Left lung (tissue), 10 donors: Measurements from ENCODE around the gene ZNF789. TPM values are rescaled to one million over a fixed set of nuclear protein-coding genes. Genes with fewer than 3 reads are reported as not detected.

ENCODE experiments used
- ATAC-seq: fragments of 200-7000 bp; cut with Tn5 transposase; one replicate; pipeline ENCODE4 v1.9.1; 2020; ENCODE audit warnings: moderate library complexity
- DNase-seq, 4 donors: peaks; one replicate each; pipeline ENCODE4 v3.0.0-alpha.2; 2013 to 2020
- H3K27ac ChIP-seq, 2 donors: fragments of 200-600 bp; sonication (generic) in 1 of 2; one replicate each; pipeline versions ENCODE4 v1.5.0 to v1.8.0; 2020 to 2021
- H3K27me3 ChIP-seq, 2 donors: fragments of 200-600 bp; sonication (generic) in 1 of 2; one replicate each; pipeline versions ENCODE4 v1.5.0 to v1.8.0; 2020 to 2021
- H3K36me3 ChIP-seq, 2 donors: fragments of 200-600 bp; sonication (generic) in 1 of 2; one replicate each; pipeline versions ENCODE4 v1.5.0 to v1.8.0; 2020 to 2021
- H3K4me1 ChIP-seq, 2 donors: fragments of 200-600 bp; one replicate each; pipeline ENCODE4 v1.8.0; 2021
- H3K4me3 ChIP-seq, 2 donors: fragments of 200-600 bp; sonication (generic) in 1 of 2; one replicate each; pipeline versions ENCODE4 v1.5.0 to v1.8.0; 2020 to 2021; ENCODE audit warnings: mild to moderate bottlenecking in 1 of 2
- H3K9me3 ChIP-seq, 2 donors: fragments of 200-600 bp; sonication (generic) in 1 of 2; one replicate each; pipeline versions ENCODE4 v1.5.0 to v1.8.0; 2020 to 2021
- intact Hi-C, 2 donors: fragments of 100-400 bp; cut with DNase I; formaldehyde crosslinking; loops; one replicate each; pipeline versions ENCODE4 v1.11.2 to v1.14.2; 2022
- polyA plus RNA-seq, 6 donors: library from polyadenylated mRNA; unstranded; fragments of 120-200 nt; gene quantifications; one replicate each; pipeline ENCODE4 v1.2.1, GENCODE V29; 2013; ENCODE audit not compliant: insufficient read length in 6 of 6
- total RNA-seq, 2 donors: library from RNA; stranded (reverse); fragmentation: NEBNext Ultra II Directional; extraction: Animal tissue kit (Norgen Biotek cat#: 25700); gene quantifications; one replicate each; pipeline ENCODE4 v1.2.1, GENCODE V29; 2021
- TF ChIP-seq, protein P1 (sequence below), 2 donors: fragments of 200-600 bp; sonication (generic) in 1 of 2; IDR thresholded peaks; one replicate each; pipeline versions ENCODE4 v1.5.0 to v1.8.0; 2021; ENCODE audit warnings: antibody characterized with exemption in 2 of 2
- donor health status: DM: no; HTN: yes; CAD: no.
- donor health status: DM: no; HTN: no; CAD: no.

Gene ZNF789
- total and polyA plus RNA-seq, 8 donors, result 8.5 to 59.5 (median 52.4) TPM

DNA sequence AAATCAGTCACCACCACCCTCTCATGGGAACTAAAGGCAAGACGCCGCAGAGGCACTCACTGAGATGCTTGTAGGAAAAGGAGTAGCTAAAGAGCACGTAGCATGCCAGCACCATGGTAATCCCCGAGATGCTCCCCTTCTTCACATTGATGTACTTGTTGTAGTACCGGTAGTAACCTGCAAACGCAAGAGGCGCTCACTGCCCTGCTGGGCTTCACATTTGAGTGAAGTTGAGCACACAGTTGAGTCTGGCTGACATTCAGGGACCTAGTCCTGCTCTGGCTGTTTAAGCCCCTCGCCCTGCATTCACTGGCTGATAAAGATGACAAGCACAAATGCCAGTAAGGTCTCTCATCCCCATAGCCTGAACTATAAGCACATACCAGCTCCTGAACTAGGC, 13.6 kb upstream of the ZNF789 start:
- intact Hi-C loops, result no loop called here
- H3K27ac ChIP-seq, result no peak overlapping the region
- peaks cover 0 to 94% of the 10 kb centered on the region in 2 donors for H3K36me3 ChIP-seq
- ATAC-seq (no peak), DNase-seq (peak in 1 of 4 donors; percentile 41)
- H3K4me3 ChIP-seq, result no peak overlapping the region
- H3K9me3 ChIP-seq, result no peaks in the 10 kb centered on the region
- TF ChIP-seq, protein P1, sequence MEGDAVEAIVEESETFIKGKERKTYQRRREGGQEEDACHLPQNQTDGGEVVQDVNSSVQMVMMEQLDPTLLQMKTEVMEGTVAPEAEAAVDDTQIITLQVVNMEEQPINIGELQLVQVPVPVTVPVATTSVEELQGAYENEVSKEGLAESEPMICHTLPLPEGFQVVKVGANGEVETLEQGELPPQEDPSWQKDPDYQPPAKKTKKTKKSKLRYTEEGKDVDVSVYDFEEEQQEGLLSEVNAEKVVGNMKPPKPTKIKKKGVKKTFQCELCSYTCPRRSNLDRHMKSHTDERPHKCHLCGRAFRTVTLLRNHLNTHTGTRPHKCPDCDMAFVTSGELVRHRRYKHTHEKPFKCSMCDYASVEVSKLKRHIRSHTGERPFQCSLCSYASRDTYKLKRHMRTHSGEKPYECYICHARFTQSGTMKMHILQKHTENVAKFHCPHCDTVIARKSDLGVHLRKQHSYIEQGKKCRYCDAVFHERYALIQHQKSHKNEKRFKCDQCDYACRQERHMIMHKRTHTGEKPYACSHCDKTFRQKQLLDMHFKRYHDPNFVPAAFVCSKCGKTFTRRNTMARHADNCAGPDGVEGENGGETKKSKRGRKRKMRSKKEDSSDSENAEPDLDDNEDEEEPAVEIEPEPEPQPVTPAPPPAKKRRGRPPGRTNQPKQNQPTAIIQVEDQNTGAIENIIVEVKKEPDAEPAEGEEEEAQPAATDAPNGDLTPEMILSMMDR (IDR thresholded peaks at IDR 0.05), result peak in 1 of 2 donors; percentile 32
- H3K4me1 ChIP-seq, result peaks cover 0 to 39% of the 10 kb centered on the region in 2 donors
- no peaks in the 10 kb centered on the region for H3K27me3 ChIP-seq

DNA sequence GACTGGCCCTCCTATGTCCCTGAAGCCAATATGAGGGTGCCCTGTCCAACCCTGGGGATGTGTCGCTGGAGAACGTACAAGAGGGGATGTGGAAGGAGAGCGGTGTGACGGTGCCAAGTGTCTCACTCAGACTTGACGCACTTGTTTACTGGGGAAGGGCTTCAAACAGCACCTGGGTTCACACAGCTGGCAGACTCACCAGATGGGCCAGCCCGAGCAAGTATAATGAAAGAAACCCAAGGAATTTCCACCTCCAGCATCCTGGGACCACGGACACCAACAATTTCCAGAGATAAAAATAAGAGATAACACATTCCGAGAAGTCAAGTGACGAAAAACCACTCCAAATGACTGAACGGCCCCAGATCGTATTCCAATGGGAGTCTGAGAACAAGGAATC, 12.0 kb upstream of the ZNF789 start:
- Histone ChIP-seq H3K4me1 (peaks cover 9 to 52% of the 10 kb centered on the region in 2 donors), H3K27me3 (no peaks in the 10 kb centered on the region), H3K9me3 (no peaks in the 10 kb centered on the region), H3K27ac (no peak overlapping the region), H3K4me3 (no peak overlapping the region), H3K36me3 (peaks cover 0 to 81% of the 10 kb centered on the region in 2 donors)
- intact Hi-C loops, result no loop called here
- TF ChIP-seq, protein P1 (IDR thresholded peaks at IDR 0.05), result no peak
- ATAC-seq, result no peak
- DNase-seq, result peak in 1 of 4 donors; percentile 6

DNA sequence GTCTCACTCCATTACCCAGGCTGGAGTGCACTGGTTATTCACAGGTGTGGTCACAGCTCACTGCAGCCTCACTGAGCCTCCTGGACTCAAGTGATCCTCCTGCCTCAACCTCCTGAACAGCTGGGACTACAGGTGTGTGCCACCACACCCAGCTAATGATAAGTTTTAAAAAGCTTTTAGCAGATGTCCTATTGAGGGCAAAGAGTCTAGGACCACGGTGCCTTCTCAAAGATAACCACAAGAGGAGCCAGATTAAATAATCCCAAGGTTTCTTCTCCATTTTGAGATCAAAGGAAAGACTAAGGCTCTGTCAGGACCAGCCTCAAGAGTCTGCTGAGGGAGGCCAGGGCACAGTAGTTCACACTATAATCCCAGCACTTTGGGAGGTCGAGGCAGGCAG, 11.5 kb upstream of the ZNF789 start:
- DNase-seq, result no peak
- intact Hi-C loops, result no loop called here
- Histone ChIP-seq H3K9me3 (no peaks in the 10 kb centered on the region), H3K27me3 (no peaks in the 10 kb centered on the region), H3K4me1 (peaks cover 9 to 53% of the 10 kb centered on the region in 2 donors), H3K36me3 (peaks cover 0 to 75% of the 10 kb centered on the region in 2 donors), H3K4me3 (no peak overlapping the region), H3K27ac (no peak overlapping the region)
- TF ChIP-seq, protein P1 (IDR thresholded peaks at IDR 0.05), result no peak
- no peak for ATAC-seq

DNA sequence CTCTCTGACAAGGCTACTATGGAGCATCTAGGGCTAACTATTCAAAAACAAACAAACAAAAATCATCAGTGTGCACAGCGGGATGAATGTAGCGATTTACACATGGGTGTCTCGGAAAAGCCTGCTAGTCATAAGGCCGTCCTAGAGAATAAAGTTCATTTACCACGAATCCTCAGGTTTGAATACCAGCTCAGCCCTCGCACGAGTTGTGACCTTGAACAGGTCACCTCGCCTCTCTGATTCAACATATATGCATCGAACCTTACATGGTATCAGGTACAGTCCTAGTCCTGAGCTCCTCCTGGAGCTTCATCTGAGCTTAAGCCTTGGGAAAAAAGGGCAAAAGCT, 7.3 kb upstream of the ZNF789 start:
- Histone ChIP-seq H3K27me3 (no peaks in the 10 kb centered on the region), H3K4me1 (peaks cover 9 to 55% of the 10 kb centered on the region in 2 donors), H3K4me3 (peak overlapping the region; percentile 85 to 96), H3K27ac (peak overlapping the region; percentile 80 to 91), H3K36me3 (peaks cover 0 to 34% of the 10 kb centered on the region in 2 donors), H3K9me3 (no peaks in the 10 kb centered on the region)
- intact Hi-C loops, result no loop called here
- TF ChIP-seq, protein P1 (IDR thresholded peaks at IDR 0.05), result no peak
- peak; percentile 5 for ATAC-seq
- no peak for DNase-seq

DNA sequence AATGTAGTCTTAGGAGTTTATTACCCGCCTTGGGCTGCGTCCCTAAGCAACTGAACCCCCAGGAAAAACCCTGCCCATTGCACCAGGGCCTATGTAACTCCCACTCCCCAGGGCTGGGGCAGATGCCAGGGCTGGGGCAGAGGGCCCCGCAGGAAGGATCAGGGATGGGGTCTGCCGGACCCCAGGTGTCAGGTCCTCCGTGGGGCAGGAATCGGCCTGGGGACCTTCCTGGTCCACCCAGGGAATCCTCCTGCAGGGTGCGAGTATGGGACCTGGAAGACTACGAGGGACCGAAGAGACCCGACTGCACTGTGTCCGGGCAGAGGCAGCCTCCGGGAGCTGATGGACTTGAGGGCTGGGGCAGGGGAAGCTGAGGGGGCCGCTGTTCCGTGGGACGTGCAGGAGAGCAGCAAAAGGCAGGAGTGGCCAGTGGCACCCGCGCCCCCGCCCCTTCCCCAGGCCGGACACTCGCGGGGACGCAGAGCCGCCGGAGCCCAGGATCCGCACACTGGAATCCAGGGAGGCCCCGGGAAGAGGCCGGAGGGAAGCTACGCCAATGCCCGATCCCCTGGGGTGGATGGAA, 4.3 kb upstream of the ZNF789 start:
- no peak for ATAC-seq
- Histone ChIP-seq H3K4me3 (no peak overlapping the region), H3K36me3 (peaks cover 0 to 9% of the 10 kb centered on the region in 2 donors), H3K27me3 (no peaks in the 10 kb centered on the region), H3K27ac (no peak overlapping the region), H3K4me1 (peaks cover 11 to 41% of the 10 kb centered on the region in 2 donors), H3K9me3 (no peaks in the 10 kb centered on the region)
- intact Hi-C loops, result no loop called here
- TF ChIP-seq, protein P1 (IDR thresholded peaks at IDR 0.05), result no peak
- DNase-seq, result peak in 1 of 4 donors; percentile 77
